Kidney (tissue), 14 donors: ENCODE results near the gene CCDC142. TPM values are rescaled to one million over a fixed set of nuclear protein-coding genes. Genes with fewer than 3 reads are reported as not detected.

Experiments used
- DNase-seq, 5 donors: peaks; one replicate each; pipeline ENCODE4 v3.0.0-alpha.2; 2013 to 2020
- FAIRE-seq: peaks from 2 replicates; lab custom pipeline; 2012; peaks lifted over from hg19 to GRCh38; lab: Jason Lieb, UNC
- H3K27ac ChIP-seq, 2 donors: one replicate each; pipeline ENCODE4 v1.7.0; 2013; ENCODE audit warnings: low read depth in 2 of 2, low read length in 2 of 2, inconsistent platforms in 1 of 2
- H3K27me3 ChIP-seq: one replicate; pipeline ENCODE4 v1.7.1; 2013; ENCODE audit warnings: low read length, inconsistent platforms; ENCODE audit not compliant: control insufficient read depth, insufficient read depth
- H3K36me3 ChIP-seq, 3 donors: one replicate each; pipeline versions ENCODE4 v1.7.0 to v1.7.1; 2013; ENCODE audit warnings: low read length in 3 of 3, control low read depth in 1 of 3, inconsistent platforms in 1 of 3; ENCODE audit not compliant: insufficient read depth in 3 of 3, control insufficient read depth in 2 of 3
- H3K4me1 ChIP-seq, 3 donors: one replicate each; pipeline versions ENCODE4 v1.7.0 to v1.7.1; 2013; ENCODE audit warnings: low read length in 3 of 3, inconsistent platforms in 1 of 3, low read depth in 1 of 3; ENCODE audit not compliant: control insufficient read depth in 2 of 3, insufficient read depth in 2 of 3
- H3K4me3 ChIP-seq, 3 donors: one replicate each; pipeline versions ENCODE4 v1.7.0 to v1.8.1; 2013; ENCODE audit warnings: low read length in 3 of 3, control low read depth in 1 of 3, inconsistent platforms in 1 of 3
- H3K9ac ChIP-seq, 3 donors: one replicate each; pipeline versions ENCODE4 v1.7.0 to v1.7.1; 2013; ENCODE audit warnings: low read length in 3 of 3, control low read depth in 1 of 3, inconsistent platforms in 1 of 3
- H3K9me3 ChIP-seq, 3 donors: one replicate each; pipeline versions ENCODE4 v1.7.0 to v1.7.1; 2013; ENCODE audit warnings: low read length in 3 of 3, control low read depth in 1 of 3, inconsistent platforms in 1 of 3; ENCODE audit not compliant: control insufficient read depth in 2 of 3, insufficient read depth in 1 of 3
- CTCF ChIP-seq: IDR thresholded peaks from 3 replicates; pipeline ENCODE4 v1.5.1; 2012; ENCODE audit warnings: mild to moderate bottlenecking, moderate library complexity, borderline replicate concordance; ENCODE audit not compliant: insufficient read depth; ENCODE audit errors: extremely low read depth
- intact Hi-C: fragments of 100-400 bp; cut with DNase I; formaldehyde crosslinking; loops from one replicate; pipeline ENCODE4 v1.11.1; 2022
- polyA plus RNA-seq: library from polyadenylated mRNA; stranded (reverse); fragments of 350-450 nt; fragmentation: Illumina TruSeq; extraction: RNeasy Lipid Tissue Mini Kit (QIAGEN cat#74804); gene quantifications from one replicate; pipeline ENCODE4 v1.2.3, GENCODE V29; 2014; ENCODE audit warnings: low read depth, low replicate concordance; ENCODE audit not compliant: insufficient read depth
- total RNA-seq: library from RNA; stranded (reverse); fragmentation: NEBNext Ultra II Directional; extraction: Animal tissue kit (Norgen Biotek cat#: 25700); gene quantifications from one replicate; pipeline ENCODE4 v1.2.1, GENCODE V29; 2021
- donor health status: control.
- donor health status: control.
- donor health status: control.
- donor health status: control.
- donor health status: control.
- donor health status: DM: yes; HTN: yes; CAD: no.
- donor health status: Normal renal cell carcinoma (clear cell type).

CCDC142 gene
- total and polyA plus RNA-seq, 2 donors from 2014 or later: 2.8 to 23.1 TPM

- no peaks in the 10 kb centered on the region for H3K4me1 ChIP-seq
- no peak overlapping the region for H3K27ac ChIP-seq
- H3K4me3 ChIP-seq: no peak overlapping the region
- intact Hi-C loops: no loop called here
- H3K27me3 ChIP-seq: no peaks in the 10 kb centered on the region
- no peaks in the 10 kb centered on the region for H3K9me3 ChIP-seq
- TF ChIP-seq CTCF: no peak
- H3K36me3 ChIP-seq: peaks cover 0 to 30% (median 24%) of the 10 kb centered on the region in 3 donors
- FAIRE-seq (no peak), DNase-seq (peak in 1 of 5 donors; percentile 12)
- no peak overlapping the region for H3K9ac ChIP-seq
These were observed 9.1 kb upstream of the CCDC142 start for GRCh38 chr2:74491648-74492544.

DNA sequence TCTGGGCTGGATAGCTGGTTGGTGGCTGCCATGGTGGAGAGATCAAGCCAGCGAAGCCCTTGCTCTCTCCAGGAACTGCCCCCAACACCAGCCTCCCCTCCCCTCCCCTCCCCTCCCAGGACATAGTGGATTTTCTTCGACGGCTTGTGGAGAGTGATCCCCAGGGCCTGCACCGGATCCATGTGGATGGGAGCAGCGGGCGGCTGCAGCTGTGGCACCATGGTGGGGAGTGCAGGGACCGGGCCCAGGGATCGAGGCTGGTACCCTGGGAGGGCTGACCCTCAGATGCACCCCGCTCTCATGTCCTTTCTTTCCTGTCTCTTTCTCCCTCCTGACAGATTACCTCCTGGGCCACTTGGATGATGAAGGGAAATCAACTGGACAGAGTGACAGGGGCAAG, 7.1 kb upstream of the CCDC142 start:
- DNase-seq (no peak), FAIRE-seq (no peak)
- Histone ChIP-seq H3K4me3 (no peak overlapping the region), H3K9me3 (no peaks in the 10 kb centered on the region), H3K27me3 (no peaks in the 10 kb centered on the region), H3K27ac (no peak overlapping the region), H3K36me3 (peaks cover 0 to 30% (median 28%) of the 10 kb centered on the region in 3 donors), H3K9ac (no peak overlapping the region), H3K4me1 (no peaks in the 10 kb centered on the region)
- TF ChIP-seq CTCF: no peak
- intact Hi-C loops: loop anchor here (5.0 kb wide), 1 partner anchor 97 kb away; no protein-coding TSS in a partner anchor

GRCh38 chr2:74488643-74489481, 6.1 kb upstream of the CCDC142 start:
- no peaks in the 10 kb centered on the region for H3K4me1 ChIP-seq
- FAIRE-seq: no peak
- no peak overlapping the region for H3K27ac ChIP-seq
- H3K9me3 ChIP-seq: no peaks in the 10 kb centered on the region
- intact Hi-C loops: loop anchor here (5.0 kb wide), 1 partner anchor 98 kb away; no protein-coding TSS in a partner anchor
- TF ChIP-seq CTCF: no peak
- H3K4me3 ChIP-seq: no peak overlapping the region
- DNase-seq: no peak
- H3K27me3 ChIP-seq: no peaks in the 10 kb centered on the region
- H3K9ac ChIP-seq: no peak overlapping the region
- H3K36me3 ChIP-seq: peaks cover 0 to 30% (median 28%) of the 10 kb centered on the region in 3 donors
